WTC11 (cell line): ENCODE results near the gene HINT3. TPM values are rescaled to one million over a fixed set of nuclear protein-coding genes. Genes with fewer than 3 reads are reported as not detected.

ENCODE experiments used
- ATAC-seq: fragments of 200-7000 bp; cut with Tn5 transposase; 2 replicates; pipeline ENCODE4 v1.10.0; 2021; ENCODE audit warnings: mild to moderate bottlenecking, moderate library complexity
- CTCF ChIA-PET: fragments of 300-600 bp; sonication (Branson Sonifier 250); formaldehyde crosslinking; loops from one replicate; lab custom pipeline; 2021; ENCODE audit warnings: antibody characterized with exemption; lab: Charles Lee
- POLR2A ChIA-PET: fragments of 350-600 bp; sonication (Branson Sonifier 250); formaldehyde crosslinking; loops from one replicate; lab custom pipeline; 2021; ENCODE audit warnings: antibody characterized with exemption; lab: Charles Lee
- DNase-seq: peaks from one replicate; pipeline ENCODE4 v3.0.0; 2021; ENCODE audit warnings: low spot score
- H3K27ac Mint-ChIP-seq: 2 replicates; pipeline ENCODE4 v1.8.0; 2021; ENCODE audit warnings: mixed read lengths
- H3K27me3 Mint-ChIP-seq: 2 replicates; pipeline ENCODE4 v1.8.0; 2021; ENCODE audit warnings: low read depth, mild to moderate bottlenecking, moderate library complexity, mixed read lengths
- H3K36me3 Mint-ChIP-seq: 2 replicates; pipeline ENCODE4 v1.8.0; 2021; ENCODE audit warnings: mixed read lengths
- H3K4me1 Mint-ChIP-seq: 2 replicates; pipeline ENCODE4 v1.8.0; 2022; ENCODE audit warnings: mixed read lengths
- H3K4me3 Mint-ChIP-seq: 2 replicates; pipeline ENCODE4 v1.8.0; 2021; ENCODE audit warnings: mild to moderate bottlenecking, moderate library complexity, mixed read lengths
- H3K9me3 Mint-ChIP-seq: 2 replicates; pipeline ENCODE4 v1.8.0; 2021; ENCODE audit warnings: mixed read lengths
- FOXK1 ChIP-seq: sonication (generic); formaldehyde crosslinking; IDR thresholded peaks from 2 replicates; pipeline ENCODE4 v1.8.0; 2022; ENCODE audit warnings: mild to moderate bottlenecking, moderate library complexity, missing genetic modification reagents
- FOXP1 ChIP-seq: sonication (generic); formaldehyde crosslinking; IDR thresholded peaks from 2 replicates; pipeline ENCODE4 v1.8.0; 2022; ENCODE audit warnings: missing genetic modification reagents, mild to moderate bottlenecking, moderate library complexity, borderline replicate concordance
- GABPB1 ChIP-seq: sonication (generic); formaldehyde crosslinking; IDR thresholded peaks from 2 replicates; pipeline ENCODE4 v1.8.1; 2023; ENCODE audit warnings: mild to moderate bottlenecking, missing genetic modification reagents
- JUN ChIP-seq: sonication (generic); formaldehyde crosslinking; IDR thresholded peaks from 2 replicates; pipeline ENCODE4 v1.8.0; 2023; ENCODE audit warnings: mild to moderate bottlenecking, missing genetic modification reagents
- NR3C1 ChIP-seq: sonication (generic); formaldehyde crosslinking; conservative IDR thresholded peaks from 2 replicates; pipeline ENCODE4 v1.8.1; 2023; ENCODE audit warnings: low read depth, mild to moderate bottlenecking, missing genetic modification reagents
- SMAD4 ChIP-seq: sonication (generic); formaldehyde crosslinking; IDR thresholded peaks from 2 replicates; pipeline ENCODE4 v1.8.0; 2022; ENCODE audit warnings: mild to moderate bottlenecking, missing genetic modification reagents
- ZNF263 ChIP-seq: sonication (generic); formaldehyde crosslinking; IDR thresholded peaks from 2 replicates; pipeline ENCODE4 v1.8.1; 2022; ENCODE audit warnings: low read depth, mild to moderate bottlenecking, moderate library complexity, missing genetic modification reagents
- total RNA-seq: library from RNA; stranded (reverse); gene quantifications from 3 replicates; pipeline ENCODE4 v1.2.3, GENCODE V29; 2021
- TF ChIP-seq, protein P1 (sequence below): sonication (generic); formaldehyde crosslinking; IDR thresholded peaks from 2 replicates; pipeline ENCODE4 v1.8.1; 2022; ENCODE audit warnings: low read depth, missing genetic modification reagents, borderline replicate concordance
- TF ChIP-seq, protein P2 (sequence below): sonication (generic); formaldehyde crosslinking; IDR thresholded peaks from 2 replicates; pipeline ENCODE4 v1.8.0; 2023; ENCODE audit warnings: missing genetic modification reagents
- TF ChIP-seq, protein P3 (sequence below): sonication (generic); formaldehyde crosslinking; IDR thresholded peaks from 2 replicates; pipeline ENCODE4 v1.8.1; 2023; ENCODE audit warnings: mild to moderate bottlenecking, missing genetic modification reagents, borderline replicate concordance
- TF ChIP-seq, protein P4 (sequence below): sonication (generic); formaldehyde crosslinking; IDR thresholded peaks from 2 replicates; pipeline ENCODE4 v1.8.0; 2022; ENCODE audit warnings: mild to moderate bottlenecking, missing genetic modification reagents
- TF ChIP-seq, protein P5 (sequence below): fragments of 250-450 bp; sonication (Bioruptor Pico); IDR thresholded peaks from 2 replicates; pipeline ENCODE4 v1.8.0; 2021; ENCODE audit warnings: mild to moderate bottlenecking
- TF ChIP-seq, protein P6 (sequence below): fragments of 250-450 bp; sonication (Bioruptor Pico); IDR thresholded peaks from 2 replicates; pipeline ENCODE4 v1.9.0; 2021; ENCODE audit warnings: mild to moderate bottlenecking
- TF ChIP-seq, protein P7 (sequence below): sonication (generic); formaldehyde crosslinking; IDR thresholded peaks from 2 replicates; pipeline ENCODE4 v1.8.1; 2022; ENCODE audit warnings: low read depth, mild to moderate bottlenecking, moderate library complexity, missing genetic modification reagents, borderline replicate concordance
- TF ChIP-seq, protein P8 (sequence below): sonication (generic); formaldehyde crosslinking; IDR thresholded peaks from 2 replicates; pipeline ENCODE4 v1.8.1; 2022; ENCODE audit warnings: mild to moderate bottlenecking, missing genetic modification reagents, moderate library complexity, borderline replicate concordance

Gene HINT3
- total RNA-seq, 1 experiment from 2014 or later, result 9.4 TPM

DNA sequence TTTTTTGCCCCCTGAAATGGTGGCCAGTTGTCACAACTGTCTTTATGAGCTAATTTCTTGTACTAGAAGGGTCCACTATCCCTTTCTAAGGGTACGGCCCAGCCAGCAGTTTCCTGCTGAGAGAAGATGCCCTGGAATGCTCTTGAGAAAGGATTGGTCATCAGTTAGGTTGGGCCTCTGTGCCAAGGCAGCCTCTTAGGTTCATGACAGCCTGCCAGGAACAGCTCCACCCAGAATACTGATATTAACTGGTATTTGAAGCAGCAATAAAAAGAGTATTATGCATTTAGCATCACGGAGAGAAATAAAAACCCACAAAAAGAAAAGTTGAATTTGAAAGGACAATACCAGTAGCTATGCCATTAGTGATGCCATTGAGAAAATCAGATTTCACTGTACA, 9.0 kb upstream of the HINT3 start:
- CTCF ChIA-PET, result interaction anchor here (1.5 kb wide), 1 partner anchor 9 kb away, joined by 4 read pairs; the partner anchor contains the start of gene HINT3
- Mint-ChIP-seq H3K27me3 (no peaks in the 10 kb centered on the region; the same call in 1 of the 2 replicates), H3K27ac (no peak overlapping the region), H3K4me3 (no peak overlapping the region), H3K36me3 (peaks cover 4% of the 10 kb centered on the region; the same call in 1 of the 2 replicates), H3K9me3 (peaks cover 9% of the 10 kb centered on the region), H3K4me1 (peaks cover 3% of the 10 kb centered on the region; the same call in 1 of the 2 replicates)
- no peak for DNase-seq
- TF ChIP-seq, protein P1, sequence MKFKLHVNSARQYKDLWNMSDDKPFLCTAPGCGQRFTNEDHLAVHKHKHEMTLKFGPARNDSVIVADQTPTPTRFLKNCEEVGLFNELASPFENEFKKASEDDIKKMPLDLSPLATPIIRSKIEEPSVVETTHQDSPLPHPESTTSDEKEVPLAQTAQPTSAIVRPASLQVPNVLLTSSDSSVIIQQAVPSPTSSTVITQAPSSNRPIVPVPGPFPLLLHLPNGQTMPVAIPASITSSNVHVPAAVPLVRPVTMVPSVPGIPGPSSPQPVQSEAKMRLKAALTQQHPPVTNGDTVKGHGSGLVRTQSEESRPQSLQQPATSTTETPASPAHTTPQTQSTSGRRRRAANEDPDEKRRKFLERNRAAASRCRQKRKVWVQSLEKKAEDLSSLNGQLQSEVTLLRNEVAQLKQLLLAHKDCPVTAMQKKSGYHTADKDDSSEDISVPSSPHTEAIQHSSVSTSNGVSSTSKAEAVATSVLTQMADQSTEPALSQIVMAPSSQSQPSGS (CRISPR knock-in tag), result no peak
- TF ChIP-seq FOXP1 (CRISPR knock-in tag) (no peak), JUN (CRISPR knock-in tag) (no peak), ZNF263 (CRISPR knock-in tag) (no peak), SMAD4 (CRISPR knock-in tag) (no peak)
- TF ChIP-seq, protein P2, sequence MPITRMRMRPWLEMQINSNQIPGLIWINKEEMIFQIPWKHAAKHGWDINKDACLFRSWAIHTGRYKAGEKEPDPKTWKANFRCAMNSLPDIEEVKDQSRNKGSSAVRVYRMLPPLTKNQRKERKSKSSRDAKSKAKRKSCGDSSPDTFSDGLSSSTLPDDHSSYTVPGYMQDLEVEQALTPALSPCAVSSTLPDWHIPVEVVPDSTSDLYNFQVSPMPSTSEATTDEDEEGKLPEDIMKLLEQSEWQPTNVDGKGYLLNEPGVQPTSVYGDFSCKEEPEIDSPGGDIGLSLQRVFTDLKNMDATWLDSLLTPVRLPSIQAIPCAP (CRISPR knock-in tag), result no peak
- TF ChIP-seq, protein P3, sequence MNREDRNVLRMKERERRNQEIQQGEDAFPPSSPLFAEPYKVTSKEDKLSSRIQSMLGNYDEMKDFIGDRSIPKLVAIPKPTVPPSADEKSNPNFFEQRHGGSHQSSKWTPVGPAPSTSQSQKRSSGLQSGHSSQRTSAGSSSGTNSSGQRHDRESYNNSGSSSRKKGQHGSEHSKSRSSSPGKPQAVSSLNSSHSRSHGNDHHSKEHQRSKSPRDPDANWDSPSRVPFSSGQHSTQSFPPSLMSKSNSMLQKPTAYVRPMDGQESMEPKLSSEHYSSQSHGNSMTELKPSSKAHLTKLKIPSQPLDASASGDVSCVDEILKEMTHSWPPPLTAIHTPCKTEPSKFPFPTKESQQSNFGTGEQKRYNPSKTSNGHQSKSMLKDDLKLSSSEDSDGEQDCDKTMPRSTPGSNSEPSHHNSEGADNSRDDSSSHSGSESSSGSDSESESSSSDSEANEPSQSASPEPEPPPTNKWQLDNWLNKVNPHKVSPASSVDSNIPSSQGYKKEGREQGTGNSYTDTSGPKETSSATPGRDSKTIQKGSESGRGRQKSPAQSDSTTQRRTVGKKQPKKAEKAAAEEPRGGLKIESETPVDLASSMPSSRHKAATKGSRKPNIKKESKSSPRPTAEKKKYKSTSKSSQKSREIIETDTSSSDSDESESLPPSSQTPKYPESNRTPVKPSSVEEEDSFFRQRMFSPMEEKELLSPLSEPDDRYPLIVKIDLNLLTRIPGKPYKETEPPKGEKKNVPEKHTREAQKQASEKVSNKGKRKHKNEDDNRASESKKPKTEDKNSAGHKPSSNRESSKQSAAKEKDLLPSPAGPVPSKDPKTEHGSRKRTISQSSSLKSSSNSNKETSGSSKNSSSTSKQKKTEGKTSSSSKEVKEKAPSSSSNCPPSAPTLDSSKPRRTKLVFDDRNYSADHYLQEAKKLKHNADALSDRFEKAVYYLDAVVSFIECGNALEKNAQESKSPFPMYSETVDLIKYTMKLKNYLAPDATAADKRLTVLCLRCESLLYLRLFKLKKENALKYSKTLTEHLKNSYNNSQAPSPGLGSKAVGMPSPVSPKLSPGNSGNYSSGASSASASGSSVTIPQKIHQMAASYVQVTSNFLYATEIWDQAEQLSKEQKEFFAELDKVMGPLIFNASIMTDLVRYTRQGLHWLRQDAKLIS (CRISPR knock-in tag), result no peak
- TF ChIP-seq, protein P4, sequence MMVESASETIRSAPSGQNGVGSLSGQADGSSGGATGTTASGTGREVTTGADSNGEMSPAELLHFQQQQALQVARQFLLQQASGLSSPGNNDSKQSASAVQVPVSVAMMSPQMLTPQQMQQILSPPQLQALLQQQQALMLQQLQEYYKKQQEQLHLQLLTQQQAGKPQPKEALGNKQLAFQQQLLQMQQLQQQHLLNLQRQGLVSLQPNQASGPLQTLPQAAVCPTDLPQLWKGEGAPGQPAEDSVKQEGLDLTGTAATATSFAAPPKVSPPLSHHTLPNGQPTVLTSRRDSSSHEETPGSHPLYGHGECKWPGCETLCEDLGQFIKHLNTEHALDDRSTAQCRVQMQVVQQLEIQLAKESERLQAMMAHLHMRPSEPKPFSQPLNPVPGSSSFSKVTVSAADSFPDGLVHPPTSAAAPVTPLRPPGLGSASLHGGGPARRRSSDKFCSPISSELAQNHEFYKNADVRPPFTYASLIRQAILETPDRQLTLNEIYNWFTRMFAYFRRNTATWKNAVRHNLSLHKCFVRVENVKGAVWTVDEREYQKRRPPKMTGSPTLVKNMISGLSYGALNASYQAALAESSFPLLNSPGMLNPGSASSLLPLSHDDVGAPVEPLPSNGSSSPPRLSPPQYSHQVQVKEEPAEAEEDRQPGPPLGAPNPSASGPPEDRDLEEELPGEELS (CRISPR knock-in tag), result no peak
- TF ChIP-seq, protein P5, sequence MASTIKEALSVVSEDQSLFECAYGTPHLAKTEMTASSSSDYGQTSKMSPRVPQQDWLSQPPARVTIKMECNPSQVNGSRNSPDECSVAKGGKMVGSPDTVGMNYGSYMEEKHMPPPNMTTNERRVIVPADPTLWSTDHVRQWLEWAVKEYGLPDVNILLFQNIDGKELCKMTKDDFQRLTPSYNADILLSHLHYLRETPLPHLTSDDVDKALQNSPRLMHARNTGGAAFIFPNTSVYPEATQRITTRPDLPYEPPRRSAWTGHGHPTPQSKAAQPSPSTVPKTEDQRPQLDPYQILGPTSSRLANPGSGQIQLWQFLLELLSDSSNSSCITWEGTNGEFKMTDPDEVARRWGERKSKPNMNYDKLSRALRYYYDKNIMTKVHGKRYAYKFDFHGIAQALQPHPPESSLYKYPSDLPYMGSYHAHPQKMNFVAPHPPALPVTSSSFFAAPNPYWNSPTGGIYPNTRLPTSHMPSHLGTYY (CRISPR knock-in tag), result no peak
- POLR2A ChIA-PET, result interaction anchor here (0.7 kb wide), 1 partner anchor 9 kb away, joined by 3 read pairs; the partner anchor contains the start of gene HINT3
- ATAC-seq, result no peak

DNA sequence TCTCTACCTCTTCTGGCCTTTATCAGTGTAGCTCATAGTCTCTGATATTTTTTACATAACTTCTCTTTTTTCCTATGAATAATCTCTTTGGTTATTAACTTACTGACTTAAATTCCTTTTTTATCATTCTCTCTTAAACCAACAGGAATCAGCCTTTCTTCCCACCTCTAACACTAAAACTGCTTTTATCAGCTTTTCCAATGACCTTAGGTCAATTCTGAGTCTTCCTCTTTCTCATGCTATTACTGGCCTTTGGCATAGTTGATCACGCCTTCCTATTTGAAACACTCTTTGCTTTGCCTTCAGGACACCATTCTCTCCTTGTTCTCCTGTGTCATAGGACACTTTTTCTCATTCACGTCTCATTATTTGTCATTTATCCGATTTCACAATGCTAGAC, 8.1 kb upstream of the HINT3 start:
- DNase-seq (no peak), ATAC-seq (no peak)
- Mint-ChIP-seq H3K4me3 (no peak overlapping the region), H3K36me3 (peaks cover 4% of the 10 kb centered on the region; the same call in 1 of the 2 replicates), H3K27ac (no peak overlapping the region), H3K9me3 (peaks cover 9% of the 10 kb centered on the region), H3K4me1 (peaks cover 3% of the 10 kb centered on the region; the same call in 1 of the 2 replicates), H3K27me3 (no peaks in the 10 kb centered on the region; the same call in 1 of the 2 replicates)
- CTCF ChIA-PET, result interaction anchor here (1.5 kb wide), 1 partner anchor 8 kb away, joined by 4 read pairs; the partner anchor contains the start of gene HINT3
- POLR2A ChIA-PET, result interaction anchor here (0.7 kb wide), 1 partner anchor 8 kb away, joined by 3 read pairs; the partner anchor contains the start of gene HINT3
- TF ChIP-seq FOXK1 (no peak), NR3C1 (CRISPR knock-in tag) (no peak), GABPB1 (CRISPR knock-in tag) (no peak)
- TF ChIP-seq, protein P6, sequence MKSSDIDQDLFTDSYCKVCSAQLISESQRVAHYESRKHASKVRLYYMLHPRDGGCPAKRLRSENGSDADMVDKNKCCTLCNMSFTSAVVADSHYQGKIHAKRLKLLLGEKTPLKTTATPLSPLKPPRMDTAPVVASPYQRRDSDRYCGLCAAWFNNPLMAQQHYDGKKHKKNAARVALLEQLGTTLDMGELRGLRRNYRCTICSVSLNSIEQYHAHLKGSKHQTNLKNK, result no peak
- TF ChIP-seq, protein P7, sequence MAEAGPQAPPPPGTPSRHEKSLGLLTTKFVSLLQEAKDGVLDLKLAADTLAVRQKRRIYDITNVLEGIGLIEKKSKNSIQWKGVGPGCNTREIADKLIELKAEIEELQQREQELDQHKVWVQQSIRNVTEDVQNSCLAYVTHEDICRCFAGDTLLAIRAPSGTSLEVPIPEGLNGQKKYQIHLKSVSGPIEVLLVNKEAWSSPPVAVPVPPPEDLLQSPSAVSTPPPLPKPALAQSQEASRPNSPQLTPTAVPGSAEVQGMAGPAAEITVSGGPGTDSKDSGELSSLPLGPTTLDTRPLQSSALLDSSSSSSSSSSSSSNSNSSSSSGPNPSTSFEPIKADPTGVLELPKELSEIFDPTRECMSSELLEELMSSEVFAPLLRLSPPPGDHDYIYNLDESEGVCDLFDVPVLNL (CRISPR knock-in tag), result no peak
- TF ChIP-seq, protein P8, sequence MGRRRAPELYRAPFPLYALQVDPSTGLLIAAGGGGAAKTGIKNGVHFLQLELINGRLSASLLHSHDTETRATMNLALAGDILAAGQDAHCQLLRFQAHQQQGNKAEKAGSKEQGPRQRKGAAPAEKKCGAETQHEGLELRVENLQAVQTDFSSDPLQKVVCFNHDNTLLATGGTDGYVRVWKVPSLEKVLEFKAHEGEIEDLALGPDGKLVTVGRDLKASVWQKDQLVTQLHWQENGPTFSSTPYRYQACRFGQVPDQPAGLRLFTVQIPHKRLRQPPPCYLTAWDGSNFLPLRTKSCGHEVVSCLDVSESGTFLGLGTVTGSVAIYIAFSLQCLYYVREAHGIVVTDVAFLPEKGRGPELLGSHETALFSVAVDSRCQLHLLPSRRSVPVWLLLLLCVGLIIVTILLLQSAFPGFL (CRISPR knock-in tag), result no peak
- TF ChIP-seq, protein P5 (CRISPR knock-in tag), result no peak
